ENCODE results near the gene KCP. TPM values are rescaled to one million over a fixed set of nuclear protein-coding genes. Genes with fewer than 3 reads are reported as not detected.

Gene KCP
- total and polyA plus RNA-seq, 8 donors, result 1.5 to 9.8 (median 7.0) TPM

DNA sequence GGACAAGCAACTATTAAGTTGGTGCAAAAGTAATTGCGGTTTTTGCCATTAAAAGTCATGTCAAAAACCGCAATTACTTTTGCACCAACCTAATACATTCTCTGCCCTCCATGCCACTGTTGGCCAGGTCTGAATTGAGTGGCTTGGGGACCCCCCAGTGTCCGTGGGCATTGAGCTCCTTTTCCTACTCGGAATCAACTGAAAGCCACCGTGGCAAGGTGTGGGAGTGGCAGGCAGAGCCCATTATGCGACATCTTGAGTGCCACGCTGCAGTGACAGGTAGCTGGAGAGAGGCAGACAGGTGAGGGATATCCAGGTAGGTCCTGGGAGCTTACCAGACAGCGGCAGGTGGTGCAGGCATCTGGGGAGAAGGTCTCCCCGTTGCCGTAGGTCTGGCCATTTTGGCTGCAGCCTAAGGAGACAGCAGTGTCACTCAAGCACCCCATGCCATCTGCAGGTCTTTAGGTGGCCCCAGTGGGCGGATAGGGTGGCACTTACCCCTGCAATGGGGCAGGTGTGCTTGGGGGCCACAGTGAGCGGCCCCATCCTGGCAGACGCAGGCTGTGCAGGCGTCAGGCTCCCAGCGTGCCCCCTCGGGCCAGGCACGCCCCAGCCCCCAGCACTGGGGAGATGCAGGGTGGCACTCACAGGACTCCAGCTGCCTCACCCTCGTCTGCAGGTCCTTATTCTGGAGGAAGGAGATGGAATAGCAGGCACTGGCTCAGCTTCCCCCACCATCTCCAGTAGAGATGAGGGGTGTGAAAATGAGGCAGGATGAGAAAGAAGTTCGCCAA, 3.5 kb downstream of the KCP start:
- peaks cover 6 to 9% of the 10 kb centered on the region in 2 donors for H3K4me1 ChIP-seq
- no peaks in the 10 kb centered on the region for H3K36me3 ChIP-seq
- no peak overlapping the region for H3K4me3 ChIP-seq
- no peak overlapping the region for H3K27ac ChIP-seq
- H3K9me3 ChIP-seq, result no peaks in the 10 kb centered on the region
- ATAC-seq, result no peak
- H3K27me3 ChIP-seq, result peaks cover 18 to 85% of the 10 kb centered on the region in 2 donors
- intact Hi-C loops (cut with DNase I), result no loop called here
- DNase-seq, result no peak
- TF ChIP-seq, protein P1, sequence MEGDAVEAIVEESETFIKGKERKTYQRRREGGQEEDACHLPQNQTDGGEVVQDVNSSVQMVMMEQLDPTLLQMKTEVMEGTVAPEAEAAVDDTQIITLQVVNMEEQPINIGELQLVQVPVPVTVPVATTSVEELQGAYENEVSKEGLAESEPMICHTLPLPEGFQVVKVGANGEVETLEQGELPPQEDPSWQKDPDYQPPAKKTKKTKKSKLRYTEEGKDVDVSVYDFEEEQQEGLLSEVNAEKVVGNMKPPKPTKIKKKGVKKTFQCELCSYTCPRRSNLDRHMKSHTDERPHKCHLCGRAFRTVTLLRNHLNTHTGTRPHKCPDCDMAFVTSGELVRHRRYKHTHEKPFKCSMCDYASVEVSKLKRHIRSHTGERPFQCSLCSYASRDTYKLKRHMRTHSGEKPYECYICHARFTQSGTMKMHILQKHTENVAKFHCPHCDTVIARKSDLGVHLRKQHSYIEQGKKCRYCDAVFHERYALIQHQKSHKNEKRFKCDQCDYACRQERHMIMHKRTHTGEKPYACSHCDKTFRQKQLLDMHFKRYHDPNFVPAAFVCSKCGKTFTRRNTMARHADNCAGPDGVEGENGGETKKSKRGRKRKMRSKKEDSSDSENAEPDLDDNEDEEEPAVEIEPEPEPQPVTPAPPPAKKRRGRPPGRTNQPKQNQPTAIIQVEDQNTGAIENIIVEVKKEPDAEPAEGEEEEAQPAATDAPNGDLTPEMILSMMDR (IDR thresholded peaks at IDR 0.05), result no peak

DNA sequence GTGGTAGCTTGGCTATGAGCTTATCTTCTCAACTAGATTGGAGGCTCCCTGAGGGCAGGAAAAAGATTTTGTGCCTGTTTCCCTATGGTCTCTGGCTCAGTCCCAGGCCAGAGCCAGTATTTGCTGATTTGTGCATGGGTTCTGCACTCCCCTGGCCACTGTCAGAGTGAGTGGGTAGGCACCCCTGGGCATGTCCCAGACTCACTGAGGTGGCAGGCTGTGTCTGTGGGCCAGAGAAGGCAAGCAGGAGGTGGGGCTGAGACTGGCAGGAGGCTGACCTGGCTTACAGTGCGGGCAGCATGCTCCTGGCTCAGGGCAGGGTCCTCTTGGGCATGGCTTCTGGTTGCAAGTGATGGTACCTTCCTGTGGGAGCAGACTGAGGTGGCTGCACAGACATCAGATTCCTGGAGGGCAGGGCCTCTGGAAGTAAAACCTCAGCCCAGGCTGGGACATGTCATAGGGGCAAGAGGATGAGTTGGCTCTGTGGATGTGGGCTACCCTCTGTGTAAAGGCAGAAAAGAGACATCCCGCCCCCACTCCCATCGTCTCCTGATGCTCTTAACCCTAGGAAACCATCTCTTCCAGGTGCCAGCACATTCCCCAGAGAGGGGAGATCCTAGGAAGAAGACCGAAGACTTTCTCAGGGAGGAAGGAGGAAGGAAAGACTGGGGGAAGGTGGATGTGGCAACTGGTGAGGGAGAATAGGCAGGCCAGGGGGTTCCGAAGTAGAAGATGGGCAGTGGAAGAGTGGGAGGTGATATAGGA, 4.3 kb downstream of the KCP start:
- TF ChIP-seq, protein P1 (IDR thresholded peaks at IDR 0.05), result no peak
- Histone ChIP-seq H3K4me1 (peaks cover 6 to 9% of the 10 kb centered on the region in 2 donors), H3K4me3 (no peak overlapping the region), H3K27me3 (peaks cover 17 to 78% of the 10 kb centered on the region in 2 donors), H3K9me3 (no peaks in the 10 kb centered on the region), H3K27ac (no peak overlapping the region), H3K36me3 (no peaks in the 10 kb centered on the region)
- ATAC-seq (no peak), DNase-seq (no peak)
- intact Hi-C loops (cut with DNase I), result no loop called here

DNA sequence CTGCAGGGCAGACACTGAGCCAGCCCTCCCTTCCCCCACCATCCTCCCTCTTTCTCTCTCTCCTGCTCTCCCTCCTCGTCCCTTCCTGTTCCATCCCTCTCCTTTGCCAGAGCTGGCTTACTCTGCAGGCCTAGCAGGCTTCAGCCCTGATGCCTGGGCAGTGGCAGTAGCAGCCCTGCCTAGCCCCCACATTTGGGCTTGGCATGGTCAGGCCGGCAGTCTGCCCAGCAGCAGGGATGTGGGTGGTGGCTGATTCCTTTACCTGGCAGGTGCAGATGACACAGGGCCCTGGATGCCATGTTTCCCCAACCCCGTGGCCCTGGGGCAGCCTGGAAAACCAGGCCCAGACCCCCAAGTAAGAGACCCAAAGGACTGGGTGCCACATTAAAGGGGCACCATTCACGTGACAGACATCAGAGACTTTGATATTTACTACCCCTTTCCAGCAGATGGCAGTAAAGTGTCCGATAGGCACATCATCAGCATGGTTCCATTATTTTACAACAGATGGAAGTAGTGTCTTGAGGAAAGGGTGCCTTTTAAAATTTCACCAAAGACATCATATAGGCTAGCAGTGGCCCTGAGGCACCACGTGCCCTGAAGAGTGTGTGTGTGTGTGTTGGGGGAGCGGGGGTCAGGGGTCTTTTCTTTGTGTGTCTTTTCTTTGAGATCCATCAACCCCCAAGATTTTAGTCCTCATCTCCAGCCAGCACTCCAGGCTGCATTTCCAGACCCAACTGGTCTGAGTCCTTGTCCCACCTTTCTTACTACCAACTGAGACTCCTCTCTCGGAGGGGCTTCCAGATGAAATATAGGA, 5.9 kb downstream of the KCP start:
- peaks cover 3 to 62% of the 10 kb centered on the region in 2 donors for H3K27me3 ChIP-seq
- no peaks in the 10 kb centered on the region for H3K4me1 ChIP-seq
- ATAC-seq (peak; percentile 84), DNase-seq (no peak)
- TF ChIP-seq, protein P1 (IDR thresholded peaks at IDR 0.05), result peak; percentile 39 to 56
- intact Hi-C loops (cut with DNase I), result loop anchor here in 1 of 2 donors (5.0 kb wide), 1 partner anchor 188 kb away; no protein-coding TSS in a partner anchor
- peaks cover 0 to 1% of the 10 kb centered on the region in 2 donors for H3K9me3 ChIP-seq
- no peak overlapping the region for H3K4me3 ChIP-seq
- no peak overlapping the region for H3K27ac ChIP-seq
- no peaks in the 10 kb centered on the region for H3K36me3 ChIP-seq

DNA sequence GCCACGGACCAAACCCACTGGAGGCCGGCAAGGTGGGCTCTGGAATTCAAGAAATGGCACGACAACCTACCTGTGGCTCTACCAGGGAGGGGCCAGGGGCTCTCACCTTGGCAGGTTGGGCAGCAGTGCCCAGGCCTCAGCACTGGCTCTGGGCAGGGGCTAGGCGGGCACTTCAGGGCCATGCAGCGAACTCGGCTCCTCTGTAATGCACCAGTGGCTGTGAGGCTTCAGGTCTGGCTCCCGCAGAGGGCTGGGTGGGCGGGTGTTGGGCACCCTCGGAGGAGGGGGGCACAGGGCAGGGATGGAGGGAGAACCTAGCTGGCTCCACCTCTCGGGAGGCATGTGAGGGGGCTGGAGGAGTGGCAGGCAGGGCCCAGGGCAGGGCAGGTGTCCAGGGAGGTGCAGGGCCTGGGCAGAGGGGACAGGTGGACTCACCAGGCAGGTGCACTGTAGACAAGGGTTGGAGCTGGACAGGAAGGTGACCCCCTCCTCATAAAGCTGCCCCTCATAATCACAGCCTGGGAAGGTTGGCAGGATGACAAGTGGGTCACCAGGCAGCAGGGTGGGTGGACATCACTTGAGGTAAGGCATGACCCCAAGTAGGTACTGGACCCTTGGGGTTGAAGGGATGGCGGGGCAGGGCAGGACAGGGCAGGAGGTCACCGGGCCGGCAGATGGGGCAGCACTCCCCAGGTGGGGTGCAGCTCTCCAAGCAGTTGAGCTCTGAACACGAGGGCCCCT, 6.7 kb downstream of the KCP start:
- TF ChIP-seq, protein P1 (IDR thresholded peaks at IDR 0.05), result no peak
- DNase-seq, result no peak
- peaks cover 0 to 54% of the 10 kb centered on the region in 2 donors for H3K27me3 ChIP-seq
- no peak for ATAC-seq
- intact Hi-C loops (cut with DNase I), result loop anchor here in 1 of 2 donors (5.0 kb wide), 1 partner anchor 189 kb away; no protein-coding TSS in a partner anchor
- H3K9me3 ChIP-seq, result peaks cover 0 to 9% of the 10 kb centered on the region in 2 donors
- H3K4me3 ChIP-seq, result no peak overlapping the region
- no peak overlapping the region for H3K27ac ChIP-seq
- H3K36me3 ChIP-seq, result no peaks in the 10 kb centered on the region
- no peaks in the 10 kb centered on the region for H3K4me1 ChIP-seq
